Cortex of kidney (tissue), 1 donor: ENCODE measurements around the gene LHFPL6.

ENCODE experiments used
- DNase-seq: peaks from one replicate; lab custom pipeline; 2025; lab: John Stamatoyannopoulos, UW

Gene LHFPL6

GRCh38 chr13:39602614-39603366, at the start of gene LHFPL6:
LHFPL6 (minus strand) TSS chr13:39603193.
- DNase-seq = no peak

DNA sequence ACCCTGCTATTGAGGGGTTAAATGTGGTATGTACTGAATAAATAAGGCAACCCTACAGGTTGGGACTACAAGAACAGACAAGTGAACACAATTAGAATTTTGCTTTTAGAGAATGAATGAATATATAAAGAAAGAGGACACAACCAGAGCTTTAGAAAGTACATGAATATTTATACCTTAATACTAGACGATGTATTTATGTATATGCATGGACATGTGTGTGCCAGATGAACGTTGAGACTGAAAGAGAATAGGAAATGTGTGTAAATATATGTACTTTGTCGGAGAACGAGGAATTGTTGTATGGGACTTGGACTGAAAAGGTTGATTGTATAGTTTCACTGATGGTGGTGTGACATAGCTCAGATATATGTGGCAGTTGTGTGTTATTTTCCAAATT, 43.1 kb upstream of the LHFPL6 start:
- no peak for DNase-seq

DNA sequence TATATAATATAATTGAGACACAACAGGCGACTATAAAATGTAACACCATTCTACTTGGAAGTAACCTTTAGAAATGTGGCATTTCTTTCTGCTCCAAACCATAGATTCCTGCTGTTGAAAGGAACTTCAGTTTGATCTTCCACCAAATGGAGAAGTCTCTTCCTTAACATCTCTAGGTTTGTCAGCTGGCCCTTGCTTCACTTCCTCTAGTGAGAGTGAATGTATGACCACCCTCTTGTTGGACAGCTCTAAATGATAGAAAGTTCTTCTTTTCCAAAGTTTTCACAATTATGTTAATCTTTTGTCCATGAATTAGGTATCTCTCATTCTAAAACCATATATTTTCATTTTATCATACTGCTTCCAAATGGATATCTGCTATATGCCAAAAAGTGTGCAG, 38.7 kb upstream of the LHFPL6 start:
- DNase-seq = no peak

GRCh38 chr13:39637890-39638289, 34.9 kb upstream of the LHFPL6 start:
- no peak for DNase-seq

DNA sequence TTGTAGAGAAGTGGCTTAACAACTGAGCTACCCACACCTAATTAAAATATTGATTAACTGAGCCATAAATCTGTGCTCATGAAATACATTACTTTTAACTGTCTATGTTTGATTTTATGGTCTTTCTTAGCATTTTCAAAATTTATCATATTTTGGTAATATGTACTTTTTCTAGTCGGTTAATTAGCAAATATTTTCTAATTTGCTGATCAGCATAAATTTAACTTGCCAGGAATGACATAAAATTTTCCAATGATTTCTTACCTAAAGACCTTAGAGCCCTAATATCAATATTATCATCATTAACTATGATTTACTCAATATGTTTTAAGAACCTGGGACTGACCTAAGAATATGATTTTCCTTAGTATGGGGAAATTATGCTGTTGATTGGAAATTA, 32.6 kb upstream of the LHFPL6 start:
- DNase-seq = no peak

DNA sequence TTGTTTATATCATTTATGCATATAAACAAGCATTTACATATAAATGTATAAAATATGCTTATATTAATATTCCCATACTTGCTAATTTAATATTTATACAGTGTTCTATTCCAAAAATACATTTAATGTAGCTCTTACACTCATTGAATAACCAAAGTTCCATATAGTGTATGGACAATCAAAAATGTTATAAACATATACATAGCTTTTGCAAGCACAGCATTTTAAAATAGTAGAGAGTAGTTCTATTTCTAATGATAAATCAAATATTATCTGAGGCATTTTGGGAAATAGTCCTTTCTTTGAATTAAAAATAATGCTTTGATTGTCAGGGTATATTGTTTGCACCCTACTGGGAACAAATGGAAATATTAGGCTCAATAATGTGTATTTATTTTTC, 30.0 kb upstream of the LHFPL6 start:
- no peak for DNase-seq

- no peak for DNase-seq
Observed at GRCh38 chr13:39631307-39631706, 28.3 kb upstream of the LHFPL6 start.

- no peak for DNase-seq
Observed at GRCh38 chr13:39623466-39623865, 20.5 kb upstream of the LHFPL6 start.

- DNase-seq = no peak
Observed at GRCh38 chr13:39618561-39618960, 15.6 kb upstream of the LHFPL6 start.

- no peak for DNase-seq
Observed at GRCh38 chr13:39616087-39616694, 13.2 kb upstream of the LHFPL6 start.

DNA sequence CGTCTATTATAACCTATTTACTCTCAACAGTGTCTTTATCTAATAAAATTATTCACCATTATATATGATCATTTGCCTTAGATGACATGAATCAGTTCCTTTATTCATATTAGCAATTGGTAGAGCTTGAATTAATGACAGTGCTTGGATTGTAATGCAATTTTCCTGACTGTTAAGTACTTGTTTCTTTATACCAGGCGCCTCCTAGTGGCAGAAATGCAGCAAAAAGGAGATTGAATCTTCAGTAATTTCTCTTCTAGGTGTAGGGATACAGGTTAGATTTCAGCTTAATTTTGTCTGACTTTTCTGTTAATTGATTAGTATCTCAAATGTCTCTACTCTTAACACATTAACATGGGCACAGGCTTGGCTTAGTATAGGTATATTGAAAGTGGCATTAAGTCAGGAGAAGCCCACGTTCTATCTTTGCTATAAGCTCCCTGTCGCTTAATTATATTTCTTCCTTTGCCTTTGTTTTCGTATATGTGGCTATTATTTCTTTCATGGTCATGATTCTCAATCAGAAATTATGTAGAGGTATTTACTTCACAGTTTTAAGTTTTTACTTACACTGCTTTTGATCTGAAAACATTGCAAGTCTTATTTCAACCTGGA, 9.1 kb upstream of the LHFPL6 start:
- DNase-seq = no peak

DNA sequence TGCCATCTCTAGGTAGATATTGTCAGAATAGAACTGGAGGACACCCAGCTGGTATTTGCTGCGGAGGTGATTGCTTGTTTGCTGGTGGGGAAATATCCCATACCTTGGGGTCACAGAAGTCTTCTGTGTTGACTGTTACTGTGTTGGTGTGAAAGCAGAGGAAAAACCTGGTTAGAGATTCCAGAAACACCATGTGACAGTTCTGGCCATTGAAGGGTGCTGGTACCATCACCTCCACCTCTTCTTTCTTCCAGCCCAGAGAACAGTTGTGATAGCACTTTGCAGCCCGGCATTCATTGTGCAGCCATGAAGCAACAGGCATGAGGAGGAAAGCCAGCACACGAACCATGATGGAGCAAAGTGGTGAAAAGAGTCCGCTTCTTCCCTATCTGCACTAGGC, 4.9 kb upstream of the LHFPL6 start:
- DNase-seq = no peak

DNA sequence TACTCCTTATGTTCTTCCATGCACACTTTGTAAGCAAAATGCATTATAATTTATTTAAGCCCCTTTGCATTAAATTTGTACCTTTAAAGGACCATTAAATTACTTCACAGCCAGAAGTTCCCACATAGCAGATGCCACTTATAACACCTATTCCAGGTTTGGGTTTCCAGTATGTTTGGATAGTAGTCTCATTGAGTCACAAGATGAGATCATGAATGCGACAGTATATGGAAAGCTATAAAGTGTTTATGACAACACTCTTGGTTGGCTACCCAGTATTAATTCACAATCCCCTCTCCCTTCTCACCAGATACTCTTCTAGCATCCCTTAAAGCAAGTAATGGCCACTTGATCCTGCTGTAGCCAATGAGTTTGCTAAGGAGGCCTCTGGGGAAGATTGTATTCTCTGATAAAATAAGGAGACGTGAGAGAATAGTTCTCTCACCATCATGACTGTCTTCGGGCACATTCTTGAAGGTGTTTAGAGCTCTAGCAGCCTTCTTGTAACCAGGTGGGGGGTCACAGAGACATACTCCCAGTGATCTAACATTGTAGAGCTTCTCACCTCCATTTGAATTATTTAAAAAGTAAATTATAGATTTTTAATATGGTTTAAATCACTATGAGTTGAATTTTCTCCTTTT, 2.8 kb upstream of the LHFPL6 start:
- no peak for DNase-seq

DNA sequence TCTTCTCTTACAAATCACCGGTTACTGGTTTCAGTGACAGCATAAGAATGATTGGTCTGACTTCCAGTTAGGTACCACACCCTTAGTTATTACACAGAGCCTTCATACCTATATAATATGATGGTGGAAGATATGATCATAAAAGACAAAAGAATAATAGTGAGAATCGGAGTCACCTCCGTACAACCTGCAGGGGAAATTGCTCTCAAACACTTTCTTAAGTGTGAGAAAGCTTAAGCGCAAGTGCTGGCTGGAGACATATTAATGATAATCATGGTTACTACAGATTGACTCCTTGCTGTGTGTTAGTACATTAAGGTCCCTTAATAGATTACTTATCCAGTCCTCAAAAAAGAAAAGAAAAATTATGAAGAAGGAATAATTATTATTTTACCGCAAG, 1.8 kb upstream of the LHFPL6 start:
- DNase-seq = no peak

DNA sequence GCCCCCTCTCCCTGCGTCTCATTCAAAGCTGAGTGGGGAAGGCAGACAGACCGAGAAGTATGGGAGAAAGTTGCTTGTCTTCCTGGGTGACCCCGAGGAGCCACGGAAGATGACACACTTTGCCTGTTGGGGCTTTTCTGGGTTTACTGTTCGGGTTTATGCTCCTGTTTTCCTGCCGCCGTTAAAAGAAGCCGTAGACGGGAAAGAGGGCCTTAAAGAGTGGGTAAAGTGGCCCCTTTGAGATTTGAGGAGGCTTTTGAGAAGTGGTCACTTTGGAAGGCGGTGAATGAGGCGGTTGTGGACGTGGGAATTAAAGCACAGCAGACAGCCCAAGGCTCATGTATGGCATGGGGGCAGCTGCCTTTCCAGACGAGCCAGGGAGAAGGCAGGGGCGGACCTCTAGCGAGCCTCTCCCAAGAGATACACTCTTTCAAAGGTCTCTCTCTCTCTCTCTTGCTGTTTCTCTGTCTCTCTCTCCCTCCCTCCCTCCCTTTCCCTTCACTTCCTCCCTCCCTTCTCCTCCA, 493 bp upstream of the LHFPL6 start:
- no peak for DNase-seq

DNA sequence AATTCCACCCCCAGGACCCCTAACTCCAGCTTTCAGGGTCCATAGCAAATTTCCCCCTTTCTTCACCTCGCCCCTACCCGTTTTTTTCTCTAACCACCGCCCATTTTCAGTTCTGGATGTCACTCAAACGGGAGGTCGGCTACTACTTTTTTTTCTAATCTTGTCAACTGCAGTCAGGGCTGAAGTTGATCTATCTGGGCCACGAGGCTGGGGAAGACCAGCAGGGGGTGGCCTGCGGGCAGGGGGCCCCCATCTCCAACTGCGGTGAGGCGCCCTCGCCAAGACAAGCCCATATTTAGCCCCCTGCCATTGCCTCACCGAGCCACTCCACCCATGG, 748 bp downstream of the LHFPL6 start:
- no peak for DNase-seq

- no peak for DNase-seq
Observed at GRCh38 chr13:39601636-39602035, 1.4 kb downstream of the LHFPL6 start.

GRCh38 chr13:39600766-39601165, 2.2 kb downstream of the LHFPL6 start:
- DNase-seq = no peak

DNA sequence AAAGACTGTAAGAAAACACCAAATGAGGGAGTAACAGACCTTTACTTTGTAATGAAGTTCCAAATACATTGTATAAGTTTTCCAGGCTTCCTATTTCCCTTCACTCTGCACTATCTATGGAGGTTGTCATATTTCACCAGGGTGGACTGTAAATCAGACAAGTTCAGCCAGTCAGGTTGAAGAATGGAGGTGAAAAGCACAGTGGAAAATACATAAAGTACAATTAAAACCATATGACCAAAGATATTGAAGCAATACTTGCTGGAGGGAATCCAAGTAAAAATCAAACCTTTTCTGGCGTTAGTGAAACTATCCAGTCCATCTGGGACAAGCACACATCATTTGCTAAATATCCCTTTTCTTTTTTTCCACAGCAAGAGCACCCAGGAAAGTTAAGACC, 3.2 kb downstream of the LHFPL6 start:
- no peak for DNase-seq

GRCh38 chr13:39599012-39599411, 4.0 kb downstream of the LHFPL6 start:
- DNase-seq = no peak

DNA sequence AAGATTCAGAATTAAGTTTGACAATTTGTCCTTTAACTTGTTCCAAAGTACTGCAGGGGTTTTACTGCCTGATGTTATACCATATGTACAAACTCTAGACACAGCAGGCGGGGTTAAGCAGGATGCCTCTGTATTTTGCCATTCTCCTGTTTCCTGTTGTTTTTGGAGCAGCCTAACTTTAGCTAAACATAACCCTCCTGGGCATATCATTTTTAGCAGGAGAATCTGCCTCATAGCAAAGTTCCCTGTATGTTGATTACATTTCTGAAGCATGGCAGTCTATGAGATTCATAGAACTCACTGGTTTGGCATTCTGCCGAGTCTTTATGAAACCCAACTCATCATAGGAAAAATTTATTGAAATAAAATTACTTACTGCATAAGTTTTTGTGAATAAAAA, 5.2 kb downstream of the LHFPL6 start:
- no peak for DNase-seq

DNA sequence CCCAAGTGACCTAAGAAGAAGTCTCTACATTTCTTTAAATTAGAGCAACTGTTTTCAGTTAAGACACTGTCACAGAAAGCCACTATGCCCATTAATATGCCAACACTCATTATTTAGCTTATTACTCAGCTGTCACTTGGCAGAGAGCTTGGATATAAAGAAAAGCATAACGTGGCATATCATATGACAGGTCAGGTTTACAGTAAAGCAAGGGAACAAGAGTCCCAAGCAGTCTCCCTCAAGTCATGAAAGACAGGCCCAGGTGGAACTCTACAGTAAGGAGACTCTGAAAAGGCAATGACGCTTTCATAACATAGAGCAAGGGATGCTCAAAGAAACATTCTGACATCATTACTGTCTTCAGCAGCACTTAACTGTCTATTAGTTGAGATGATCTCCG, 6.3 kb downstream of the LHFPL6 start:
- DNase-seq = no peak

DNA sequence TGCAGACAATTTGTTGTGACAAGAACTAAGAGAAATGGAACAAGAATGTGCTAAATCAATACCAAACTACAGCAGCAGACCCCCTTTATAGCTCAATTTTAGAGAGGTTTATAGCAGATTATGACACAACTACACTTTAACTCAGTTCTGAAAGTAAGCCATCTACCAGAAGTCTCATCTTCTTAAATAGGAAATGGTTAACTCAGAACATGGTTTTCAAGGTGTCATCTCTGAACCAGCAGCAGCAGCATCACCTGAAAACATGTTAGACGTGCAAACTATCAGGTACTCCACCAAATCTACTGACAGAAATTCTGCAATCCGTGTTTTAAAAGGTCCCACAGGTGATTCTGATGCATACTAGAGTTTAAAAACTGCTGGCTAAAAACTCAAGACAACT, 6.8 kb downstream of the LHFPL6 start:
- no peak for DNase-seq
